Measurements from ENCODE around the gene PLK5.

The PLK5 gene

DNA sequence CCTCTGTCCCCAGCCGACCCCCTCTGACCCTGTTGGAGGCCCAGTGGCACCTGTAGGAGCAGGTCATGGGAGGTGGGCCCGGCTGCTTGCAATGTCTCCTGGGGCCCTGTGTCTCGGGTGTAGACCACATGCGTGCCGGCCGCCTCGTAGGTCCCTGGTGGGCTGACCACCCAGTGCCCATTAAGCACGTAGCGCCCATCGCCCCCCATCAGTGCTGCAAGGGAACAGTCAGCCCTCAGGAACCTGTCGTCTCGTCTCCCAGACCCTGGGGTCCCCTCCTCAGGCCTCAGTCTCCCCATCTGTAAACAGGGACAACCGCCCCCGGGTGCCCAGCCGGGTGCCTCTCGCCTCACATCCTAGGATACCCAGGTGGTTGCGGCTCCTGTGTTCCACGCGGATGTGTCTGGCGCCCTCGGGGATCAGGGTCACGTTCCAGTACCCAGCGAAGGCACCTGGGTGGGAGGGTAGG, 16.7 kb upstream of the PLK5 start:
- TF ChIP-seq, protein P1, sequence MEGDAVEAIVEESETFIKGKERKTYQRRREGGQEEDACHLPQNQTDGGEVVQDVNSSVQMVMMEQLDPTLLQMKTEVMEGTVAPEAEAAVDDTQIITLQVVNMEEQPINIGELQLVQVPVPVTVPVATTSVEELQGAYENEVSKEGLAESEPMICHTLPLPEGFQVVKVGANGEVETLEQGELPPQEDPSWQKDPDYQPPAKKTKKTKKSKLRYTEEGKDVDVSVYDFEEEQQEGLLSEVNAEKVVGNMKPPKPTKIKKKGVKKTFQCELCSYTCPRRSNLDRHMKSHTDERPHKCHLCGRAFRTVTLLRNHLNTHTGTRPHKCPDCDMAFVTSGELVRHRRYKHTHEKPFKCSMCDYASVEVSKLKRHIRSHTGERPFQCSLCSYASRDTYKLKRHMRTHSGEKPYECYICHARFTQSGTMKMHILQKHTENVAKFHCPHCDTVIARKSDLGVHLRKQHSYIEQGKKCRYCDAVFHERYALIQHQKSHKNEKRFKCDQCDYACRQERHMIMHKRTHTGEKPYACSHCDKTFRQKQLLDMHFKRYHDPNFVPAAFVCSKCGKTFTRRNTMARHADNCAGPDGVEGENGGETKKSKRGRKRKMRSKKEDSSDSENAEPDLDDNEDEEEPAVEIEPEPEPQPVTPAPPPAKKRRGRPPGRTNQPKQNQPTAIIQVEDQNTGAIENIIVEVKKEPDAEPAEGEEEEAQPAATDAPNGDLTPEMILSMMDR (IDR thresholded peaks at IDR 0.05; ENCODE audit: insufficient read depth, missing control alignments), result no peak
- FAIRE-seq (no peak), DNase-seq (ENCODE audit: insufficient read length, low spot score) (no peak)

DNA sequence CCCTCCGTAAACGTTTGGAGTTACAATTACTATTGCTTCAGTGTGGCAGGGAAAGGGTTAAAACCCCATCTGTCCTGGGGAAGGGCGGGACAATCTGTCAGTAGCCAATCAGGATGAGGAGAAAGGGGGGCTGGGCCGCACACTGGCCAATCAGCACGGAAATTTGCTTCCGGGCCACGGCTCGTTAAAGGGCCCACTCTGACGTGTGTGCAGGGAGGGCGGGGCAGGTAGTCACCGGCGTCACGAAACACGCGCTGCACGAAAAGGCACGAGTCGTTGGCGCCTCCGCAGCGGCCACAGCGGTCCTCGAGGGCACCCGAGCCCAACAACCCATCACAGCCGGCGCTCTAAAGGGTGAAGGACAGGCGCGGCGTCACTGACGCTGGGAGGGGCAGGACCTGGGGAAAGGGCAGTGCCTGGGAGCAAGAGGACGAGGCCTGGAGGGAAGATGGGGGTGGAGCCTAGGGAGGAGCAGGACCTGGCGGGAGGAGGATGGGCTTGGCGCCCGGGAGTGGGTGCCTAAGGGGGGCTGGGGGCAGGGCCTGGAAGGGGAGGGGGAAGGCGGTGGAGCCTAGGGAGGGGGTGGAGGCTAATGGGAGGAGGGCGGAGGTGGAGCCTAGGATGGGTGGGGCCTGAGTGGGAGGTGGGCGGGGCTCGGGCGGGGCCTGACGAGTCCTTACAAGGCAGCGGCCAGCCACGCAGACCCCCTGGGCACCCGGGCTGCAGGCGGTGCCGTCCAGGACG, 15.9 kb upstream of the PLK5 start:
- DNase-seq (ENCODE audit: insufficient read length, low spot score) (peak; percentile 100), FAIRE-seq (peak; percentile 74)
- TF ChIP-seq, protein P1 (IDR thresholded peaks at IDR 0.05; ENCODE audit: insufficient read depth, missing control alignments), result no peak

DNA sequence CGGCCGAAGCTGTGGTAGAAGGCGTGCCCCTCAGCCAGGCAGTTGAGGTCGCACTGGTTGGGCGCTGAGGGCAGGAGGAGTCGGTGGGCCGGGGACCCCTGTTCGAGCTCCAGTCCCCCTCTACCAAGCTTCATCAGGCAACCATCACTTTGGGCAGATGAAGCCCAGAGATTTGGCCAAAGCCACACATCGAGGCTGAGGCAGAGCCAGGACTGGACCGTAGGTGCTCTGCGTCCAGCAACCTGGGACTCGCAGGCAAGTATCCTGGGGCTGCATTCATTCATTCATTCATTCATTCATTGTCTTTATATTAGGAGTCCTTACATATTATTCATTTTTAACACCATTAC, 15.4 kb upstream of the PLK5 start:
- FAIRE-seq, result no peak
- TF ChIP-seq, protein P1 (IDR thresholded peaks at IDR 0.05; ENCODE audit: insufficient read depth, missing control alignments), result no peak
- no peak for DNase-seq (ENCODE audit: insufficient read length, low spot score)

DNA sequence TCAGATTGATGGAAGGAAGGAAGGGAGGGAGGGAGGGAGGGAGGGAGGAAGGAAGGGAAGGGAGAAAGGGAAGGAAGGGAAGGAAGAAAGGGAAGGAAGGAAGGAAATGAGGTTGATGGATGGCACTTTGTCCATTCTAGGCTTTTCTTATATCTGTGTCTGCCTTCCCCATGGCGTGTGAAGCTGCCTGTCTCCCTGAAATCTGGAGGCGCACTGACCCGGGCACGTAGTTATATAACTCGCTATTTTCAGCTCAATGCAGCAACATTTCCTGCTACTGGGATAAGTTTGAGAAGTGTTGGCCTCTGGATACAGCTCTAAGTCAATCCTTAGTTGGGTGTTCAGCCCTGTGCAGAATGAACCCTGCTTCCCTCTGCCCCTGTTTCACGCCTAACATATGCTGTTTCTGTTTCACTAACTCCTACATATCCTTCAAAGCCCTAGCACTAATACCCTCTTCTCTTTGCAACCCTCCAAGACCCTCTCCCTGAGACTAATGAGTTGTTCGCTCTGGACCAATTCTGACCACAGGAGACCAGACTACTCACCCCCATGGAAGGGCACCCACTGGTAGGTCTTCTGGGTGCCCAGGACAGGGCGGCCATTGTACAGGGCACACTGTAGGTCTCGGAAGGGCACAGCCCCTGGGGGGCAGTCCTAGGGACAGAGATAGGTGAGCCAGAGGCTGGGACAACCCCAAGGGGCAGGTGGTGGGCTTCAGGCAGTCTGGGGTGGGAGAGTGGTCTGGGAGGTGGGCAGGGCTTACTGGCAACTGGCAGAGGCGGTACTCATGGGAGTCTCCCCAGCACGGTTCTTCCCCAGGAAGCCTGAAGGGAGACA, 14.1 kb upstream of the PLK5 start:
- FAIRE-seq, result no peak
- no peak for DNase-seq (ENCODE audit: insufficient read length, low spot score)
- TF ChIP-seq, protein P1 (IDR thresholded peaks at IDR 0.05; ENCODE audit: insufficient read depth, missing control alignments), result no peak

DNA sequence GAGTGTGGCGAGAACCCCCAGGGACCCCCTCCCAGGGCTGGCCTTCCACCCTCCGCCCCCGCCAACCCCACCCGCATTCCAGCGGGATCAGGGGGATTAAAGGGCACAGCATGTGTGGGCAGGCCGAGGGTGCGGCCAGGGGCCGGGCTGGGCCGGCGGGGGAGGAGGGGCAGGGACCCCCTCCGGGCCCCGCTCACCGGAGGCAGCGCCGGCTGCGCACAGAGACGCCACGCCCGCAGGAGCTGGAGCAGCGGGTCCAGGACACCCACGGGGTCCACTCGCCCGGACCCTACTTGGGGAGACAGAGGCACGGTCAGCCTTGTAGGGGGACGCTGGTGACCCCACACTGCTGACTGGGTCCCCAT, 13.5 kb upstream of the PLK5 start:
- TF ChIP-seq, protein P1 (IDR thresholded peaks at IDR 0.05; ENCODE audit: insufficient read depth, missing control alignments), result no peak
- DNase-seq (ENCODE audit: insufficient read length, low spot score), result no peak
- FAIRE-seq, result no peak

DNA sequence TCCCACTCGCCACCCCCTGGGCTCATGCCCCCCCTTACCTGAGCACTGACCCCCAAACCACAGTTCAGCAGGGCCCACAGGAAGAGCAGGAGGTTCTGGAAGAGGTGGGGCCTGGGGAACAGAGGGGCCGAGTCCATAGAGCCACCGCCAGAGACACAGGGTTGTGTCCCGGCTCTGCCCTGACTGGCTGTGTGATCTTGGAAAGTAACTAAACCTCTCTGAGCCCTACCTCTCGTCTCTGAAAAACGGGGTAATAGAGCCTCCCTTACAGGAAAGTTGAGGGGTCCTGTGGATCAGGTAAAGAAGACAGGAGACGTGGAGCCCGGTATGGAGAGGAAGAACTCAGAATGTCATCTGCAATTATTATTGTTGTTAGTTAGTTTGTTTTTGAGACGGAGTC, 13.1 kb upstream of the PLK5 start:
- FAIRE-seq (no peak), DNase-seq (ENCODE audit: insufficient read length, low spot score) (no peak)
- TF ChIP-seq, protein P1 (IDR thresholded peaks at IDR 0.05; ENCODE audit: insufficient read depth, missing control alignments), result no peak

All from D721Med (cell line).